Astrocyte (in vitro differentiated cells and primary cell): ENCODE measurements around the gene LIMS1. TPM values are rescaled to one million over a fixed set of nuclear protein-coding genes. Genes with fewer than 3 reads are reported as not detected.
"Not testable (repeated sequence)": the region's sequence is repeated elsewhere in the genome, so short reads cannot be mapped to it uniquely, and the experiment has no call there.

Source experiments
- DNase-seq: peaks from one replicate; pipeline ENCODE4 v3.0.0-alpha.2; 2010; ENCODE audit warnings: low read depth
- FAIRE-seq: peaks from 2 replicates; lab custom pipeline; 2011; peaks lifted over from hg19 to GRCh38; lab: Jason Lieb, UNC
- H2AFZ ChIP-seq: 2 replicates; pipeline ENCODE4 v1.6.0; 2012; ENCODE audit warnings: low read depth, low read length, inconsistent platforms
- H3K27ac ChIP-seq: 2 replicates; pipeline ENCODE4 v1.5.1; 2011; ENCODE audit warnings: low read depth, low read length, inconsistent platforms
- H3K27me3 ChIP-seq: 2 replicates; pipeline ENCODE4 v1.6.0; 2011; ENCODE audit warnings: low read length, inconsistent platforms; ENCODE audit not compliant: insufficient read depth
- H3K36me3 ChIP-seq: 2 replicates; pipeline ENCODE4 v1.5.1; 2011; ENCODE audit warnings: low read length, inconsistent platforms; ENCODE audit not compliant: insufficient read depth
- H3K4me1 ChIP-seq: 2 replicates; pipeline ENCODE4 v1.5.1; 2011; ENCODE audit warnings: low read length, inconsistent platforms; ENCODE audit not compliant: insufficient read depth
- H3K4me2 ChIP-seq: 2 replicates; pipeline ENCODE4 v1.6.0; 2012; ENCODE audit warnings: low read length, inconsistent platforms
- H3K4me3 ChIP-seq: 2 replicates; pipeline ENCODE4 v1.5.1; 2011; ENCODE audit warnings: low read depth, mild to moderate bottlenecking, low read length, inconsistent platforms; ENCODE audit not compliant: insufficient read depth
- H3K79me2 ChIP-seq: 2 replicates; pipeline ENCODE4 v1.6.0; 2012; ENCODE audit warnings: mild to moderate bottlenecking, low read length, inconsistent platforms; ENCODE audit not compliant: insufficient read depth
- H3K9ac ChIP-seq: 2 replicates; pipeline ENCODE4 v1.6.0; 2012; ENCODE audit warnings: mild to moderate bottlenecking, low read length, inconsistent platforms
- H3K9me3 ChIP-seq: 2 replicates; pipeline ENCODE4 v1.5.1; 2012; ENCODE audit warnings: low read depth, mild to moderate bottlenecking, low read length, inconsistent platforms; ENCODE audit not compliant: insufficient read depth
- H4K20me1 ChIP-seq: 2 replicates; pipeline ENCODE4 v1.6.0; 2012; ENCODE audit warnings: low read length, inconsistent platforms; ENCODE audit not compliant: insufficient read depth
- H3K27ac Mint-ChIP-seq: one replicate; pipeline ENCODE4 v1.8.0; 2021; ENCODE audit warnings: mild to moderate bottlenecking, mixed read lengths; ENCODE audit not compliant: unreplicated experiment
- H3K27me3 Mint-ChIP-seq: one replicate; pipeline ENCODE4 v1.8.0; 2021; ENCODE audit warnings: low read depth, mixed read lengths; ENCODE audit not compliant: unreplicated experiment
- H3K36me3 Mint-ChIP-seq: one replicate; pipeline ENCODE4 v1.8.0; 2021; ENCODE audit warnings: low read depth, mixed read lengths; ENCODE audit not compliant: unreplicated experiment
- H3K4me1 Mint-ChIP-seq: one replicate; pipeline ENCODE4 v1.8.0; 2021; ENCODE audit warnings: low read depth, mixed read lengths; ENCODE audit not compliant: unreplicated experiment
- H3K4me3 Mint-ChIP-seq: one replicate; pipeline ENCODE4 v1.8.0; 2021; ENCODE audit warnings: mild to moderate bottlenecking, moderate library complexity, mixed read lengths; ENCODE audit not compliant: unreplicated experiment
- H3K9me3 Mint-ChIP-seq: one replicate; pipeline ENCODE4 v1.8.0; 2021; ENCODE audit warnings: mild to moderate bottlenecking, mixed read lengths; ENCODE audit not compliant: unreplicated experiment
- total RNA-seq: library from RNA; stranded (reverse); gene quantifications from 2 replicates; pipeline ENCODE4 v1.2.1, GENCODE V29; 2021

Gene LIMS1
- total RNA-seq, 1 donor from 2014 or later = 205 TPM

- H3K4me3 ChIP-seq, H3K9ac ChIP-seq, H3K36me3 Mint-ChIP-seq, H3K27me3 ChIP-seq, H3K9me3 ChIP-seq, H3K4me2 ChIP-seq, H2AFZ ChIP-seq, H3K27me3 Mint-ChIP-seq, FAIRE-seq, H4K20me1 ChIP-seq, H3K9me3 Mint-ChIP-seq, H3K4me1 ChIP-seq, H3K4me3 Mint-ChIP-seq, H3K36me3 ChIP-seq: not testable (repeated sequence)
- Mint-ChIP-seq H3K27ac (peak overlapping the region; percentile 82), H3K4me1 (peaks cover 14% of the 10 kb centered on the region)
- Histone ChIP-seq H3K79me2 (peaks cover 11% of the 10 kb centered on the region), H3K27ac (peak overlapping the region; percentile 1)
- peak; percentile 8 for DNase-seq
Observed at GRCh38 chr2:108734656-108735055, 200.4 kb downstream of the LIMS1 start.

Other genes with a start within 250 kb of the LIMS1 start
- 0.23 TPM in 1 of 2 replicates, not detected in the other for gene SULT1C2, start 245.6 kb upstream of the LIMS1 start, total RNA-seq
- 1.1 and 1.8 TPM in 2 replicates for gene SULT1C4, start 156.5 kb upstream of the LIMS1 start, total RNA-seq
- 49.3 and 53.9 TPM in 2 replicates for gene GCC2, start 85.3 kb upstream of the LIMS1 start, total RNA-seq
- gene RANBP2, start 185.0 kb downstream of the LIMS1 start, total RNA-seq = 75.4 and 78.9 TPM in 2 replicates